Liver (tissue), 9 donors: ENCODE measurements around the gene PHLDB2. TPM values are rescaled to one million over a fixed set of nuclear protein-coding genes. Genes with fewer than 3 reads are reported as not detected.

Experiments used
- DNase-seq: peaks from one replicate; pipeline ENCODE4 v3.0.0-alpha.2; 2017; ENCODE audit warnings: low spot score
- H3K27ac ChIP-seq, 2 donors: one replicate each; pipeline ENCODE4 v1.7.0; 2013; ENCODE audit warnings: inconsistent platforms in 2 of 2, low read length in 2 of 2, control low read depth in 1 of 2, low read depth in 1 of 2, mild to moderate bottlenecking in 1 of 2
- H3K27me3 ChIP-seq, 4 donors: one replicate each; pipeline versions ENCODE4 v1.6.1 to v1.7.0; 2013; ENCODE audit warnings: low read length in 3 of 4, inconsistent platforms in 1 of 4, mild to moderate bottlenecking in 1 of 4, moderate library complexity in 1 of 4; ENCODE audit not compliant: control insufficient read depth in 4 of 4, insufficient read depth in 4 of 4
- H3K36me3 ChIP-seq, 4 donors: one replicate each; pipeline versions ENCODE4 v1.6.1 to v1.7.0; 2013; ENCODE audit warnings: low read length in 3 of 4, mild to moderate bottlenecking in 3 of 4, low read depth in 1 of 4, moderate library complexity in 1 of 4; ENCODE audit not compliant: control insufficient read depth in 4 of 4, insufficient read depth in 3 of 4
- H3K4me1 ChIP-seq, 4 donors: one replicate each; pipeline versions ENCODE4 v1.6.1 to v1.7.0; 2013; ENCODE audit warnings: low read length in 3 of 4, mild to moderate bottlenecking in 3 of 4, moderate library complexity in 1 of 4; ENCODE audit not compliant: control insufficient read depth in 4 of 4, insufficient read depth in 4 of 4
- H3K4me3 ChIP-seq, 3 donors: one replicate each; pipeline versions ENCODE4 v1.6.1 to v1.7.0; 2013; ENCODE audit warnings: low read length in 3 of 3, control low read depth in 1 of 3, low read depth in 1 of 3, mild to moderate bottlenecking in 1 of 3
- H3K9ac ChIP-seq, 2 donors: one replicate each; pipeline ENCODE4 v1.7.0; 2013; ENCODE audit warnings: low read length in 2 of 2, mild to moderate bottlenecking in 2 of 2, moderate library complexity in 2 of 2, control low read depth in 1 of 2, low read depth in 1 of 2
- H3K9me3 ChIP-seq, 4 donors: one replicate each; pipeline versions ENCODE4 v1.6.1 to v1.7.0; 2013; ENCODE audit warnings: low read length in 3 of 4; ENCODE audit not compliant: control insufficient read depth in 4 of 4
- ATF3 ChIP-seq: IDR thresholded peaks from 2 replicates; pipeline ENCODE4 v1.6.1; 2016; ENCODE audit warnings: antibody characterized with exemption
- EGR1 ChIP-seq, 2 donors: IDR thresholded peaks; 2 replicates each; pipeline ENCODE4 v1.6.1; 2016 to 2018; ENCODE audit warnings: antibody characterized with exemption in 2 of 2, low read depth in 2 of 2
- FOXA1 ChIP-seq: IDR thresholded peaks from 2 replicates; pipeline ENCODE4 v1.6.1; 2016; ENCODE audit warnings: antibody characterized with exemption
- FOXA2 ChIP-seq: IDR thresholded peaks from 2 replicates; pipeline ENCODE4 v1.6.1; 2016; ENCODE audit warnings: antibody characterized with exemption
- GABPA ChIP-seq, 2 donors: IDR thresholded peaks in 1 of 2; conservative IDR thresholded peaks in 1 of 2; 2 replicates each; pipeline ENCODE4 v1.6.1; 2016; ENCODE audit warnings: antibody characterized with exemption in 2 of 2, mild to moderate bottlenecking in 1 of 2, moderate library complexity in 1 of 2
- HNF4A ChIP-seq, 2 donors: conservative IDR thresholded peaks; 2 replicates each; pipeline ENCODE4 v1.6.1; 2016; ENCODE audit warnings: antibody characterized with exemption in 2 of 2, mild to moderate bottlenecking in 2 of 2
- HNF4G ChIP-seq: IDR thresholded peaks from 2 replicates; pipeline ENCODE4 v1.6.1; 2016; ENCODE audit warnings: antibody characterized with exemption
- JUND ChIP-seq, 2 donors: IDR thresholded peaks; 2 replicates each; pipeline ENCODE4 v1.6.1; 2016; ENCODE audit warnings: antibody characterized with exemption in 2 of 2
- NR2F2 ChIP-seq: IDR thresholded peaks from 2 replicates; pipeline ENCODE4 v1.6.1; 2016; ENCODE audit warnings: antibody characterized with exemption
- RAD21 ChIP-seq, 2 donors: IDR thresholded peaks; 2 replicates each; pipeline ENCODE4 v1.6.1; 2016; ENCODE audit warnings: antibody characterized with exemption in 2 of 2, mild to moderate bottlenecking in 2 of 2
- REST ChIP-seq: IDR thresholded peaks from 2 replicates; pipeline ENCODE4 v1.6.1; 2016; ENCODE audit warnings: antibody characterized with exemption, mild to moderate bottlenecking
- RXRA ChIP-seq, 2 donors: IDR thresholded peaks; 2 replicates each; pipeline ENCODE4 v1.6.1; 2017 to 2018; ENCODE audit warnings: antibody characterized with exemption in 2 of 2, mild to moderate bottlenecking in 1 of 2
- SP1 ChIP-seq: IDR thresholded peaks from 2 replicates; pipeline ENCODE4 v1.6.1; 2018; ENCODE audit warnings: antibody characterized with exemption, mild to moderate bottlenecking
- TAF1 ChIP-seq: conservative IDR thresholded peaks from 2 replicates; pipeline ENCODE4 v1.6.1; 2016; ENCODE audit warnings: antibody characterized with exemption, mild to moderate bottlenecking
- YY1 ChIP-seq: IDR thresholded peaks from 2 replicates; pipeline ENCODE4 v1.6.1; 2016; ENCODE audit warnings: antibody characterized with exemption, mild to moderate bottlenecking
- WGBS: extraction: QIAGEN DNeasy Blood & Tissue Kit; methylation state at CpG from one replicate; pipeline ENCODE4 v1.1.7; 2013; 5-methylcytosine and 5-hydroxymethylcytosine counted together
- polyA plus RNA-seq, 2 donors: library from polyadenylated mRNA; stranded (reverse) in 1 of 2; unstranded in 1 of 2; fragments of 200-250 nt in 1 of 2; fragments of >200 nt in 1 of 2; fragmentation: Nextera tagmentation in 1 of 2; extraction: Ambion mirVana in 1 of 2; gene quantifications; one replicate each; pipeline versions ENCODE4 v1.2.1 to v1.2.3, GENCODE V29; 2013 to 2015
- total RNA-seq, 2 donors: library from RNA; depleted of rRNA; stranded (reverse); fragments of >200 nt; gene quantifications; one replicate each; pipeline ENCODE4 v1.2.3, GENCODE V29; 2014
- TF ChIP-seq, protein P1 (sequence below): IDR thresholded peaks from 2 replicates; pipeline ENCODE4 v1.6.1; 2016; ENCODE audit warnings: antibody characterized with exemption
- TF ChIP-seq, protein P2 (sequence below): fragments of 150-350 bp; IDR thresholded peaks from 2 replicates; pipeline ENCODE4 v1.5.1; 2017; ENCODE audit warnings: improper control_type of control experiment, low read depth, low read length; ENCODE audit not compliant: missing input control
- TF ChIP-seq, protein P3 (sequence below): IDR thresholded peaks from 2 replicates; pipeline ENCODE4 v1.6.1; 2016; ENCODE audit warnings: antibody characterized with exemption
- donor health status: healthy.
- donor health status: healthy.
- donor health status: healthy.
- donor health status: healthy.
- donor health status: healthy.

Gene PHLDB2
- total and polyA plus RNA-seq, 4 donors = 9.7 to 42.9 (median 22.2) TPM

GRCh38 chr3:111819927-111820326, 39.1 kb upstream of the PHLDB2 start:
- WGBS = 90% methylated on average over 5 of the region's 5 CpGs
- Histone ChIP-seq H3K27ac (no peak overlapping the region), H3K4me1 (no peaks in the 10 kb centered on the region), H3K4me3 (no peak overlapping the region), H3K9ac (no peak overlapping the region), H3K27me3 (no peaks in the 10 kb centered on the region), H3K36me3 (peaks cover 0 to 6% (median 0%) of the 10 kb centered on the region in 4 donors), H3K9me3 (peaks cover 0 to 3% (median 0%) of the 10 kb centered on the region in 4 donors)
- DNase-seq = no peak
- no peak for TF ChIP-seq YY1
- no peak for TF ChIP-seq SP1
- TF ChIP-seq, protein P1, sequence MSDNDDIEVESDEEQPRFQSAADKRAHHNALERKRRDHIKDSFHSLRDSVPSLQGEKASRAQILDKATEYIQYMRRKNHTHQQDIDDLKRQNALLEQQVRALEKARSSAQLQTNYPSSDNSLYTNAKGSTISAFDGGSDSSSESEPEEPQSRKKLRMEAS = no peak
- TF ChIP-seq, protein P2, sequence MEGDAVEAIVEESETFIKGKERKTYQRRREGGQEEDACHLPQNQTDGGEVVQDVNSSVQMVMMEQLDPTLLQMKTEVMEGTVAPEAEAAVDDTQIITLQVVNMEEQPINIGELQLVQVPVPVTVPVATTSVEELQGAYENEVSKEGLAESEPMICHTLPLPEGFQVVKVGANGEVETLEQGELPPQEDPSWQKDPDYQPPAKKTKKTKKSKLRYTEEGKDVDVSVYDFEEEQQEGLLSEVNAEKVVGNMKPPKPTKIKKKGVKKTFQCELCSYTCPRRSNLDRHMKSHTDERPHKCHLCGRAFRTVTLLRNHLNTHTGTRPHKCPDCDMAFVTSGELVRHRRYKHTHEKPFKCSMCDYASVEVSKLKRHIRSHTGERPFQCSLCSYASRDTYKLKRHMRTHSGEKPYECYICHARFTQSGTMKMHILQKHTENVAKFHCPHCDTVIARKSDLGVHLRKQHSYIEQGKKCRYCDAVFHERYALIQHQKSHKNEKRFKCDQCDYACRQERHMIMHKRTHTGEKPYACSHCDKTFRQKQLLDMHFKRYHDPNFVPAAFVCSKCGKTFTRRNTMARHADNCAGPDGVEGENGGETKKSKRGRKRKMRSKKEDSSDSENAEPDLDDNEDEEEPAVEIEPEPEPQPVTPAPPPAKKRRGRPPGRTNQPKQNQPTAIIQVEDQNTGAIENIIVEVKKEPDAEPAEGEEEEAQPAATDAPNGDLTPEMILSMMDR = no peak
- no peak for TF ChIP-seq EGR1 (IDR thresholded peaks at IDR 0.05; ENCODE audit: low read depth in 2 of 2)
- TF ChIP-seq RAD21 (IDR thresholded peaks at IDR 0.05) = no peak
- TF ChIP-seq REST = no peak
- TF ChIP-seq HNF4G = no peak
- TF ChIP-seq GABPA (IDR thresholded peaks at IDR 0.05 in 1 of 2, conservative IDR thresholded peaks at IDR 0.05 in 1 of 2) = no peak
- TF ChIP-seq FOXA2 = no peak
- TF ChIP-seq, protein P3, sequence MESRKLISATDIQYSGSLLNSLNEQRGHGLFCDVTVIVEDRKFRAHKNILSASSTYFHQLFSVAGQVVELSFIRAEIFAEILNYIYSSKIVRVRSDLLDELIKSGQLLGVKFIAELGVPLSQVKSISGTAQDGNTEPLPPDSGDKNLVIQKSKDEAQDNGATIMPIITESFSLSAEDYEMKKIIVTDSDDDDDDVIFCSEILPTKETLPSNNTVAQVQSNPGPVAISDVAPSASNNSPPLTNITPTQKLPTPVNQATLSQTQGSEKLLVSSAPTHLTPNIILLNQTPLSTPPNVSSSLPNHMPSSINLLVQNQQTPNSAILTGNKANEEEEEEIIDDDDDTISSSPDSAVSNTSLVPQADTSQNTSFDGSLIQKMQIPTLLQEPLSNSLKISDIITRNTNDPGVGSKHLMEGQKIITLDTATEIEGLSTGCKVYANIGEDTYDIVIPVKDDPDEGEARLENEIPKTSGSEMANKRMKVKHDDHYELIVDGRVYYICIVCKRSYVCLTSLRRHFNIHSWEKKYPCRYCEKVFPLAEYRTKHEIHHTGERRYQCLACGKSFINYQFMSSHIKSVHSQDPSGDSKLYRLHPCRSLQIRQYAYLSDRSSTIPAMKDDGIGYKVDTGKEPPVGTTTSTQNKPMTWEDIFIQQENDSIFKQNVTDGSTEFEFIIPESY = no peak
- TF ChIP-seq JUND (IDR thresholded peaks at IDR 0.05) = no peak

GRCh38 chr3:111820651-111821050, 38.4 kb upstream of the PHLDB2 start:
- Histone ChIP-seq H3K9ac (no peak overlapping the region), H3K27me3 (no peaks in the 10 kb centered on the region), H3K27ac (no peak overlapping the region), H3K4me1 (no peaks in the 10 kb centered on the region), H3K36me3 (peaks cover 0 to 6% (median 0%) of the 10 kb centered on the region in 4 donors), H3K9me3 (peaks cover 0 to 3% (median 0%) of the 10 kb centered on the region in 4 donors), H3K4me3 (no peak overlapping the region)
- WGBS = 97% methylated on average over 3 of the region's 3 CpGs
- DNase-seq = no peak
- no peak for TF ChIP-seq ATF3
- TF ChIP-seq, protein P1 = no peak
- TF ChIP-seq RXRA (IDR thresholded peaks at IDR 0.05) = no peak
- no peak for TF ChIP-seq JUND (IDR thresholded peaks at IDR 0.05)
- no peak for TF ChIP-seq YY1
- TF ChIP-seq RAD21 (IDR thresholded peaks at IDR 0.05) = no peak
- TF ChIP-seq FOXA2 = no peak
- TF ChIP-seq SP1 = no peak
- TF ChIP-seq FOXA1 = no peak
- TF ChIP-seq, protein P2 = no peak
- TF ChIP-seq HNF4G = no peak
- TF ChIP-seq HNF4A (conservative IDR thresholded peaks at IDR 0.05) = no peak
- TF ChIP-seq, protein P3 = no peak
- TF ChIP-seq TAF1 = no peak
- no peak for TF ChIP-seq EGR1 (IDR thresholded peaks at IDR 0.05; ENCODE audit: low read depth in 2 of 2)
- no peak for TF ChIP-seq NR2F2
